Measurements from ENCODE around the gene HRG. TPM values are rescaled to one million over a fixed set of nuclear protein-coding genes. Genes with fewer than 3 reads are reported as not detected.

The HRG gene
- total and polyA plus RNA-seq, 2 of the 8 experiments (the other 6 are each of a cell fraction or from before 2014, with no cell fraction given), result 0.03 to 0.15 TPM

DNA sequence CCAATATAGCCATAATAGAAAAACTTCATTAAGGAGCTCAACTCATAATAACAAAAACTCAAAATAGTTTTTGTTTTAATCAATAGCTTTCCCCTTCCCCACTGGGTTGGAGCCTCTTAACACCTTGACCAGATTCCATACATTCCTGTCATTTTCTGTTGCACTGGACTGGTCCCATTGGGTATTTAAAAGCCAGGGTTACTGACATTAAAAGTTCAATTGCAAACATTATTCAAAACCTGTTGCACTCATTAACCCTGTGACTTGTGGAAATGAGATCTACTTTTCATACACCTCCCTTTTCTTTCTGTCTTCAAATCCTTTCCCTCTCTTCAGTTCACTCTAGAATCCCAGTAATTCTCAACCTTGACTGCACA is 1.7 kb upstream of the HRG start:
- Histone ChIP-seq H3K79me1 (ENCODE audit: low read depth, low read length) (no peaks in the 10 kb centered on the region), H3K14ac (ENCODE audit: insufficient read length) (no peak overlapping the region), H4K8ac (ENCODE audit: extremely low read depth, insufficient read depth, low read length) (no peak overlapping the region), H4K20me1 (replicated peaks in 1 of 2; ENCODE audit: control insufficient read depth in 1 of 2, insufficient read depth in 2 of 2, low read length in 2 of 2) (no peaks in the 10 kb centered on the region), H2AK5ac (ENCODE audit: low read depth, low read length) (peak overlapping the region; percentile 76; the same call in 1 of the 2 replicates), H3K27me3 (replicated peaks in 1 of 4; ENCODE audit: control insufficient read depth in 3 of 4, extremely low read depth in 1 of 4, insufficient read depth in 3 of 4, low read length in 3 of 4) (no peaks in the 10 kb centered on the region), H2AFZ (ENCODE audit: low read length) (no peak overlapping the region), H3K4me2 (ENCODE audit: insufficient read depth in 1 of 2, low read depth in 2 of 2, low read length in 2 of 2) (peak overlapping the region; percentile 50 to 72), H3K4me3 (ENCODE audit: extremely low read depth in 1 of 4, insufficient read depth in 2 of 4, low read depth in 3 of 4, low read length in 4 of 4) (peak overlapping the region in 1 of 4 experiments; percentile 15; a peak in 2 of 8 replicates), H2BK120ac (replicated peaks; ENCODE audit: low read depth, low read length) (peak overlapping the region; percentile 93), H3K9me3 (ENCODE audit: insufficient read depth in 2 of 2, low read depth in 1 of 2, low read length in 1 of 2) (no peaks in the 10 kb centered on the region), H2BK12ac (ENCODE audit: low read depth, low read length) (peak overlapping the region; percentile 70; the same call in 1 of the 2 replicates), H3K4ac (replicated peaks; ENCODE audit: insufficient read length, low read depth, low read length) (peak overlapping the region; percentile 93), H3K36me3 (ENCODE audit: control insufficient read depth in 2 of 4, insufficient read depth in 4 of 4, low read length in 3 of 4) (no peaks in the 10 kb centered on the region), H3K18ac (ENCODE audit: extremely low read depth, low read length) (peak overlapping the region; percentile 93; the same call in 1 of the 2 replicates), H3K56ac (replicated peaks; ENCODE audit: insufficient read length, low read depth, low read length) (peak overlapping the region; percentile 67), H3K79me2 (ENCODE audit: control insufficient read depth in 1 of 2, insufficient read depth in 2 of 2, low read length in 2 of 2) (no peaks in the 10 kb centered on the region), H3K27ac (ENCODE audit: low read depth, low read length) (0 out of 2 replicates have a peak overlapping the region, but pooled peaks have one; percentile 64), H3K9ac (replicated peaks in 1 of 4; ENCODE audit: extremely low read depth in 1 of 4, low read depth in 3 of 4, low read length in 3 of 4) (no peak overlapping the region), H3K4me1 (replicated peaks in 1 of 4; ENCODE audit: control insufficient read depth in 3 of 4, insufficient read depth in 4 of 4, low read length in 3 of 4) (peaks cover 2 to 13% (median 7%) of the 10 kb centered on the region in 4 experiments; a peak in 4 of 7 replicates), H3K23me2 (ENCODE audit: low read depth, low read length) (0 out of 2 replicates have a peak, but pooled peaks cover 2% of the 10 kb centered on the region), H2BK20ac (ENCODE audit: low read length) (peak overlapping the region; percentile 98; the same call in 1 of the 2 replicates), H3K23ac (ENCODE audit: insufficient read length) (no peak overlapping the region), H2BK5ac (ENCODE audit: low read depth, low read length) (peak overlapping the region; percentile 99), H4K91ac (replicated peaks; ENCODE audit: insufficient read length, low read length) (peak overlapping the region; percentile 69), H2BK15ac (ENCODE audit: low read length) (no peak overlapping the region), H4K5ac (ENCODE audit: insufficient read length, low read depth, low read length) (peak overlapping the region; percentile 46)
- DNase-seq (ENCODE audit: low read depth in 1 of 2, low spot score in 2 of 2) (no peak), FAIRE-seq (no peak)
- CTCF ChIA-PET (ENCODE audit: partially characterized antibody), result interaction anchor here (0.6 to 2.9 kb wide), 5 partner anchors 10 to 336 kb away, joined by 3 to 13 read pairs (median 4); no protein-coding TSS in a partner anchor
- POLR2A ChIA-PET (ENCODE audit: partially characterized antibody), result interaction anchor here (0.7 to 2.8 kb wide), 12 partner anchors 10 to 126 kb away, joined by 3 to 26 read pairs (median 4); partner anchors contain the start of gene EIF4A2
- TF ChIP-seq SP1 (IDR thresholded peaks at IDR 0.05; ENCODE audit: low read depth, low read length) (peak; percentile 49; the same call in 1 of the 2 replicates), TEAD4 (IDR thresholded peaks at IDR 0.05; ENCODE audit: low read depth, low read length) (peak; percentile 86)
